ENCODE results near the gene ZCWPW1.
"Not testable (repeated sequence)": the region's sequence is repeated elsewhere in the genome, so short reads cannot be mapped to it uniquely, and the experiment has no call there.

Gene ZCWPW1

DNA sequence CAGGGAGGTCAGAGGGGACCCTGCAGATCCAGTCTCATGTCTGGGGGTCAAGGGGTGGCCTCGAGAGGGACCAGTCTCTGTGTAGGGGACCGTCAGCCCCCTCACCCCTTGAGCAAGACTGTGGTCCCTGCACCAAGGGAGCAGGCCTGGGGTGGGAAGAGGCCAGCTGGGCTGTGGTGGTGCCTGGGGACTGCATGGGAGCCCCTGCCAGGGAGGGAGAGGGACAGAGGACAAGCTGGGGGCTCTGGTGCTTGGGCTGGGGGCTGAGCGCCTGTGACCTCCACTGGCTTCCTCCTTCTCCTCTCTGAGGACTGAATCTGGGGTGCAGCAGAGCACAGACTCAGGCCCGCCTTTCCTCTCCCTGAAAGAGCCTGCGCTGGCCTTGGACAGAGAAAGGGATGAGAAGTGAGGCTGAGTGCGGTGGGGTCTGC, 71.4 kb downstream of the ZCWPW1 start:
- in situ Hi-C loops (cut with MboI; ENCODE audit: low sequenced_read_pairs) = no loop called here

DNA sequence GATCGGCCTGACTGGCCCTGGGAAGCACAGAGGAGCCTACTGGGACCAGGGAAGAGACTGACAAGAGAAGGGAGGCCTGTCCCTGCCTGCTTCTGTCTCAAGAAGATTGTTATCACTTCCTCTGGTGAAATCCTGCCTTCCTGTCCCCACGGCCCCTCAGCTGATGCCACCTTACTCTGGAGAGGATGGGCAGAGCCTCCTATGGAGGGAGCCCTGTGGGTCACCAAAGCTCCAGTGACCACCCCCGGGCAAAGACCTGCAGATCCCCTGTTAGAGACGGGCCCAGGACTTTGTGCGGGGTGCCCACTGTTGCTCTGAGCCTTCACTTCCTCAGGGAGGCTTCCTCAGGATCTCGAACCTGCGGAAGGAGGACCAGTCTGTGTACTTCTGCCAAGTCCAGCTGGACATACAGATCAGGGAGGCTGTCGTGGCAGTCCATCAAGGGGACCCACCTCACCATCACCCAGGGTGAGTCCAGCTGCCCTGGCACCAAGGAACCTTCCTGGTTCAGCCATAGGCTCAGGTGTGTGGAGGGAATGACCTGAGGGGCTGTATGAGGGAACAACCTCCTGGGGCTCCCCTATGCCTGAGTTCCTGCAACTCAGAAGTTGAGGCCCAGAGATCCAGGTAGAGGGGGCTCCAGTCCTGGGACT, 72.0 kb downstream of the ZCWPW1 start:
- in situ Hi-C loops (cut with MboI; ENCODE audit: low sequenced_read_pairs) = no loop called here

DNA sequence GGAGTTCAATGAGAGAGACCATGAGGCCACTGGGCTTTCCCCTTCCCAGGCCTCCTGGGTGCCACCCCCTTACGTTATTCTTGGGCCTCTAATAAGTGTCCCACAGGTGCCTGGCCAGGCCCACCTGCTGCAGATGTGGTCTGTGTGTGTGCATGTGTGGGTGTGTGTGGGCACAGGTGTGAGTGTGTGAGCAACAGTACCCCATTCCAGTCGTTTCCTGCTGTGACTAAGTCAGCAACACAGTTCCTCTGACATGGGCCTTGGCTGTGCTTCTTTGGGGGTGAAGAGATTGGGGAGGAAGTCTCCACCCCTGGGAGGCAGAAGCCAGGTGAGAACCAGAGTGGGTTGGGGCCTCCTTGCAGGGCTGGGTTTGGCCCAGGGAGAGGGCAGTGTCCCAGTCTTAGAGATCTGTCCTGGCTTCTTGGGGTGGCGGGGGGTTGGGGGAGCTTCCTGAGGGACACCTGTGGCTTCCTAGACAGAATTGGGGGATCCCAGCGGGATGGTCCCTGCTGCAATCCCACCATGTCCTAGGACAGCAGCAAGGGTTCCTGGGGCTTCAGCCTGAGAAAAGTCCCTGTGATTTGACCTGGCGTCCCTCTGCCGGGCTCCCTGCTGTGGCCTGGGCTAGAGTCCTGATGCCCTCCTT, 74.7 kb downstream of the ZCWPW1 start:
- in situ Hi-C loops (cut with MboI; ENCODE audit: low sequenced_read_pairs) = no loop called here

DNA sequence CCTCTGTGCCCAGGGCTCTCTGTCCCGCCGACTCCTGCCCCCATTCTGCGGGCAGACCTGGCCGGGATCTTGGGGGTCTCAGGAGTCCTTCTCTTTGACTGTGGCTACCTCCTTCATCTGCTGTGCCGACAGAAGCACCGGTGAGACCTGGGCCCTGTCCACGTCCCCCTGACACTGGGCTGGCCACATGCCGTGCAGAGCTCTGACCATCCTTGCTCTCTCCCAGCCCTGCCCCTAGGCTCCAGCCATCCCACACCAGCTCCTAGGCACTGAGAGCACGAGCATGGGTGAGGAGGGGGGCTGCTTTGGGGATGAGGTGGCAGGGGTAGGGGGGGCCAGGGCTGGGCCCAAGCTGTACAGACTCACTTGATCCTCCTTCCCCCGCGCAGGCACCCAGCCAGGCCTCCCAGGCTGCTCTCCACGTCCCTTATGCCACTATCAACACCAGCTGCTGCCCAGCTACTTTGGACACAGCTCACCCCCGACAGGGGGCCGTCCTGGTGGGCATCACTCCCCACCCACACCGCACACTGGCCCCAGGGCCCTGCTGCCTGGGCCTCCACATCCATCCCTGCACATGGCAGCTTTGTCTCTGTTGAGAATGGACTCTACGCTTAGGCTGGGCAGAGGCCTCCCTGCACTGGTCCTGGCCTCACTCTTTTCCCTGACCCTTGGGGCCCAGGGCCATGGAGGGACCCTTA, 75.4 kb downstream of the ZCWPW1 start:
- in situ Hi-C loops (cut with MboI; ENCODE audit: low sequenced_read_pairs) = no loop called here

DNA sequence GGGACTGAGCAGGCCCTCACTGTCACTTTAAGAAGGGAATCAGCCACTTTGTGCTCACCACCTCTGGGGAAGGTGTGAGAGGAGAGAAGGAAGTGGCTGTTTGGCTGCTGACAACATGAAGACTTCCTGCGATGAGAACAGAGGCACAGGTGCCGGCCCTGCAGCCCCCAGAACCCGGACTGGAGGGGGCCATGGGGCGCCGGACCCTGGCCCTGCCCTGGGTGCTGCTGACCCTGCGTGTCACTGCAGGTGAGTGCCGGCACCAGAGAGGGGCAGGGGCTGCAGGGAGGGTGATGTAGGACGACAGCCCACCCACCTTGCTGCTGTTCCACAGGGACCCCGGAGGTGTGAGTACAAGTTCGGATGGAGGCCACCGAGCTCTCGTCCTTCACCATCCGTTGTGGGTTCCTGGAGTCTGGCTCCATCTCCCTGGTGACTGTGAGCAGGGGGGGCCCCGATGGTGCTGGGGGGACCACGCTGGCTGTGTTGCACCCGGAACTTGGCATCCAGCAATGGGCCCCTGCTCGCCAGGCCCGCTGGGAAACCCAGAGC, 76.2 kb downstream of the ZCWPW1 start:
- in situ Hi-C loops (cut with MboI; ENCODE audit: low sequenced_read_pairs) = not testable (repeated sequence)

DNA sequence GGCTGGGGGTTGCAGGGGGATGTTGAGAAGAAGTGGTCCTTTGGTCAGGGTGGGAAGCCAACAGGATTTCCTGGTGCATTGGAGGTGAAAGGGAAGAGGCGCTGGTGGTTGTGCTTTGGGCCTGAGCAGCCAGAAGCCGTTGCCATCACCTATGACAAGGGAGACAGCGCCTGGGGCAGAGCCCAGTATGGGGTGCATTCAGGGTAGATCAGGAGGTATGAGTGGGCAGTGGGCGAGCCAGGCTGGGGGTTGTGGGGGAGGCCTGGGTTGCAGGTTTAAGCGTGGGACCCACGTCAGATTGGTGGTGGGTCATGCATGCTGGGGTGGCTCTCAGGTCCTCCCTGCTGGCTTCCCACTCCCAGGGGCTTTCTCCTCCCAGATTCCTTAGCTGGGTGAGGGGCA, 76.8 kb downstream of the ZCWPW1 start:
- in situ Hi-C loops (cut with MboI; ENCODE audit: low sequenced_read_pairs) = no loop called here

All from HL-60/S4 (cell line).